ENCODE data around the gene POFUT1.

Gene POFUT1

GRCh38 chr20:32207626-32208498, at the start of gene POFUT1, which contains the start of gene PLAGL2:
TSS of gene POFUT1 (plus strand) at chr20:32207880. CDS start at chr20:32207942, 62 bp downstream.
TSS of gene PLAGL2 (minus strand) at chr20:32207743. CDS start at chr20:32202178, 5,565 bp downstream.
- H3K9me3 Mint-ChIP-seq, result no peaks in the 10 kb centered on the region
- H3K4me1 Mint-ChIP-seq, result peaks cover 66% of the 10 kb centered on the region
- no peaks in the 10 kb centered on the region for H3K27me3 Mint-ChIP-seq (ENCODE audit: low read depth)
- peak in 1 of 3 experiments; percentile 32 for TF ChIP-seq CTCF (IDR thresholded peaks at IDR 0.05; ENCODE audit: unreplicated experiment in 3 of 3)
- H3K36me3 Mint-ChIP-seq (ENCODE audit: low read depth), result peaks cover 12% of the 10 kb centered on the region
- peak within 1 kb of the TSS; percentile 98 to 100 (median 99) for H3K4me3 Mint-ChIP-seq
- H3K27ac Mint-ChIP-seq, result peak within 1 kb of the TSS; percentile 62 to 98 (median 97)

- Mint-ChIP-seq H3K4me1 (peaks cover 26% of the 10 kb centered on the region), H3K27me3 (ENCODE audit: low read depth) (no peaks in the 10 kb centered on the region), H3K4me3 (no peak overlapping the region), H3K36me3 (ENCODE audit: low read depth) (peaks cover 69% of the 10 kb centered on the region), H3K27ac (no peak overlapping the region), H3K9me3 (no peaks in the 10 kb centered on the region)
- TF ChIP-seq CTCF (IDR thresholded peaks at IDR 0.05; ENCODE audit: unreplicated experiment in 3 of 3), result no peak
These were observed 49.3 kb upstream of the POFUT1 start for GRCh38 chr20:32158351-32158750.

GRCh38 chr20:32158943-32159660, 48.6 kb upstream of the POFUT1 start:
- Mint-ChIP-seq H3K27ac (no peak overlapping the region), H3K27me3 (ENCODE audit: low read depth) (no peaks in the 10 kb centered on the region), H3K9me3 (no peaks in the 10 kb centered on the region), H3K36me3 (ENCODE audit: low read depth) (peaks cover 70% of the 10 kb centered on the region), H3K4me1 (peaks cover 26% of the 10 kb centered on the region), H3K4me3 (no peak overlapping the region)
- TF ChIP-seq CTCF (IDR thresholded peaks at IDR 0.05; ENCODE audit: unreplicated experiment in 3 of 3), result no peak

GRCh38 chr20:32159766-32160221, 47.9 kb upstream of the POFUT1 start:
- H3K4me3 Mint-ChIP-seq, result no peak overlapping the region
- H3K36me3 Mint-ChIP-seq (ENCODE audit: low read depth), result peaks cover 73% of the 10 kb centered on the region
- no peaks in the 10 kb centered on the region for H3K27me3 Mint-ChIP-seq (ENCODE audit: low read depth)

GRCh38 chr20:32160341-32160740, 47.3 kb upstream of the POFUT1 start:
- Mint-ChIP-seq H3K4me3 (no peak overlapping the region), H3K4me1 (peaks cover 21% of the 10 kb centered on the region), H3K27ac (no peak overlapping the region), H3K27me3 (ENCODE audit: low read depth) (no peaks in the 10 kb centered on the region), H3K9me3 (no peaks in the 10 kb centered on the region), H3K36me3 (ENCODE audit: low read depth) (peaks cover 73% of the 10 kb centered on the region)
- TF ChIP-seq CTCF (IDR thresholded peaks at IDR 0.05; ENCODE audit: unreplicated experiment in 3 of 3), result no peak

More at GRCh38 chr20:32159766-32160221, 47.9 kb upstream of the POFUT1 start:
- peaks cover 22% of the 10 kb centered on the region for H3K4me1 Mint-ChIP-seq
- no peak for TF ChIP-seq CTCF (IDR thresholded peaks at IDR 0.05; ENCODE audit: unreplicated experiment in 3 of 3)
- no peak overlapping the region for H3K27ac Mint-ChIP-seq
- H3K9me3 Mint-ChIP-seq, result no peaks in the 10 kb centered on the region
